Dermis blood vessel endothelial cell (primary cell): ENCODE results near the gene PLCB3. TPM values are rescaled to one million over a fixed set of nuclear protein-coding genes. Genes with fewer than 3 reads are reported as not detected.
"Not testable (repeated sequence)": the region's sequence is repeated elsewhere in the genome, so short reads cannot be mapped to it uniquely, and the experiment has no call there.

ENCODE experiments used
- DNase-seq: peaks from one replicate; pipeline ENCODE4 v3.0.0; 2010
- total RNA-seq: library from RNA; depleted of rRNA; stranded (reverse); fragments of >200 nt; gene quantifications from 2 replicates; pipeline ENCODE4 v1.2.3, GENCODE V29; 2014

Gene PLCB3
- total RNA-seq, 1 donor from 2014 or later, result 37.8 TPM

DNA sequence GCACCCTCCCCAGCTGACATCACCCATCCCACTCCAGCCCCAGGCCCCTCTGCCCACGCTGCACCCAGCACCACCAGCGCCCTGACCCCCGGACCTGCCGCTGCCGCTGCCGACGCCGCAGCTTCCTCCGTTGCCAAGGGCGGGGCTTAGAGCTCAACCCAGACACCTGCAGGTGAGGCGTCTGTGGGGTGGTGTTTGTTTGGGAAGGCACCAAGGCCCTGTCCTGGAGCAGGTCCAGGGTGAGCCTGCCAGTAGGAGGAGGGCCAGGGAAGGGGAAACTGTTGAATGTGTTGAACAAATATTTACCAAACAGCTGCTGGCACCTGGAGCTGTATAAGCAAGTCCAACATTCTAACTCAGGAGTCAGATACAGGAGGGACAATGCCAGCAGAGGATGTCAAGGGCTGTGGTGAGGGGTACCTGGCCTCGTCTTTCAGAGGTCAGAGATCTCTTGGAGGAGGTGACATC is 13.8 kb upstream of the PLCB3 start:
- DNase-seq, result no peak

DNA sequence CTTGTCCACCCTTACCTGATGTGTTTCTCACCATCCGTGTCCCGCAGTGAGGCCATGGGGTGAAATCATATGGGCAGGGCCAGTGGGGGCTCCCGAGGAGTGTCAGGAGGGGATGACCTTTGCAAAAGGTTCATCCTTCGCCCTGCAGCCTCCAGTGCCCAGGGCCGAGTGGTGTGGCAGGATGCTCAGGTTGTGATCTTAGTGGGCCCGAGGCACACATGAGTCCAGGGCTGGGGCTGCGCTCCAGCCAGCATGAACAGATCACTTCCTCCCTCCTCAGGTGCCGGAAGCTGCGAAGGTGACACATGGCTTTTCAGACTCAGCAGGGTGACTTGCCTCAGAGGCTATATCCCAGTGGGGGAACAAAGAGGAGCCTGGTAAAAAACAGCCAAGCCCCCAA is 13.3 kb upstream of the PLCB3 start:
- no peak for DNase-seq

DNA sequence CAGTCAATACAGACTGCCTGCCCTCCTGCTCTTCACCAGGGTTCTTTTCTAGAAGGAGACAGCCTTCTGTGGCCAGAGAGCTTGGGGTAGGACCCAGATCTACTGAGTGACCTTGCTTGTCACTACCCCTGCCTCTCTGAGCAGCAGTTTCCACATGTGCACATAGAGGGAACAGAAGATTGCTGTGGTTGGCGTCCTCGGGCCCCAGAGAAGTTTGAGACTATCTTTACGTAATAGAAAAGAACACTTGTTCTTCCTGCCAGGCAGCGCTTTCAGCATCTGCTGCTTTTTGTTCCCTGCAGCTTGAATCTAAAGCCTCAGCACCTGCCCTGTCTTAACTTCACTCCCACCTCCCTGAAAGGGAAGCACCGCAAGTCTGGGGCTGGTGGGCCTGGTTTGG is 12.3 kb upstream of the PLCB3 start:
- DNase-seq, result no peak

DNA sequence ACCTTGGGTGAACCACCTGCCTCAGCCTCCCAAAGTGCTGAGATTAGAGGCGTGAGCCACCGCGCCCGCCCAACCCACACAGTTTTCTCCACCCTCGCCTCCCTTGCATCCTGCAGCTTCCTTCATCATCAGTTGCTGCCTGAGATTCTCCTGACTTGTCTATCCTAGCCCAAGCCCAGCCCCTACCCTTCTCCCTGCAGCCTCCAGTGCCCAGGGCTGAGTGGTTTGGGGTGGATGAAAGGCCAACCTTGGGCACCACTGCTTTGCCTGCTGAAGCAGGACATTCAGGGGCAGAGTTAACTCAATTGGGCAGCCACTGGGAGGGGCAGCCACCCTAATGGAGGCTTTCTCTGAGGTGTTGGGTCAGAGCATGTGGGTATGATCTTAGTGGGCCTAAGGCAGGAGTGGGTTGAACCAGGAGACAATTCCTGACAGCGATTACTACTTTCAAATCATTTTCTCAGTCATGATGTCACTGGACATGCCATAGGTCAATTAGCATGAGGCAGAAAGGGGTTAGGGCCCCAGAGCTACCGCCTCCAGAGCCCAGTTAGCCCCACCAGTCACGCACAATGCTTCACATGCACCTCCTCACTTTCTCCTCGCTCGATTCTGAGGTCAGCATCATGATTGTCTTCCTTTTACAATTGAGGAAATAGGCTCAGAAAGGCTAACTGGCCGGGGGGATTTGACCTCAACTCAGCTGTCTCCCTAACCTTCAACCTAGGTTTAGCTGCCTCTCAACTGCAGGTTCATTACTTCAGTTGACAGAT is 11.5 kb upstream of the PLCB3 start:
- DNase-seq, result no peak

DNA sequence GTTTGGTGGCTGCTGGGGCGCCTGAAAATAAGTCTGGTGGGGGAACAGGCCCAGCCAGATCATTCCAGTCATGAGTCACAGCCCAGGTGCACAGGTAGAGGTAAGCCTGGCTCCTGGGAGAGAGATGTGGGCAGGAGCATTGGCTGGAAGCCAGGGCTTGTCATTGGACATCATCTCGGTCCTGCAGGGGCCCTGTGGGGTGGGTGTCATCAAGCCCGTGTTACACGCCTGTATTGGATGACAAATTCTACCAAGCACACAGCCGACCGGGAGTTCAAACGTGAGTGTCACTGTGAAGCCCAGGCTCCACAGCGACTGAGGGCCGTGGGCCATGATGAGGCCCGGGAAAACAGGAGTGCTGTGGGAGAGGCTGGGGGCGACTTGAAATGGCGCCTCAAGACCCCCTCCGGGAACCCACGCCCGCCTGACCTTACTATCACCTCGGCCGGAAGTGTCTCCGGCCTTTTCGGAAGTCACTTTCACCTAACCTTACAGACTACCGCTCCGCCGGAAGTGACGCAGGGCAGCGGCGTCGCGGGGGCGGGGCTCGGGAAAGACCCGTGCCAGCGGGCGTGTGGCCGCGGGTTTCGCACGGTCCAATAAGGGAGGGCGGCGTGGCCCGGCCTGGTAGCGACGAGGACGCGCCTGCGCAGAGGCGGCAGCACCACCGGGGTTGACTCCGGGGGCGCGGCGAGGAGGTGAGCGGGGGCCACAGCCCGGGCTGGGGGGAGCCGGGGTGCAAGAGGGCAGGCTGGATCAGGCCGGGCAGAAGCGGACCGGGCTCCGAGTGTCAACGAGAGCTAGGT is 10.7 kb upstream of the PLCB3 start, which contains the start of gene FKBP2:
Gene FKBP2, plus strand, starts transcription at position 661 of the 806 bp plus-strand sequence. CDS start 1,293 bp downstream, outside the sequence.
- peak; percentile 98 for DNase-seq

DNA sequence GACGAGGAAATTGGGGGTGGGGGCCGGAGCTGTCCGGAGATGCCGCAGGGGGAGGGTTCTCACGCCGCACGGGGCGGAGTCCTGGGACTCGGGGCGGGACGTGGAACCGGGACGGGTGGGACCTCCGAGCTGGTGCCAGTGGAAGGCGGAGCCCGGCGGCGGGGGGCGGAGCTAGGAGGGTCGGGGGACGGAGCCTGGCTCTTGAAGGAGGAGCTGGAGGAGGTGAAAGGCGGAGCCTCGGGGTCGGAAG is 10.2 kb upstream of the PLCB3 start:
- peak; percentile 100 for DNase-seq

DNA sequence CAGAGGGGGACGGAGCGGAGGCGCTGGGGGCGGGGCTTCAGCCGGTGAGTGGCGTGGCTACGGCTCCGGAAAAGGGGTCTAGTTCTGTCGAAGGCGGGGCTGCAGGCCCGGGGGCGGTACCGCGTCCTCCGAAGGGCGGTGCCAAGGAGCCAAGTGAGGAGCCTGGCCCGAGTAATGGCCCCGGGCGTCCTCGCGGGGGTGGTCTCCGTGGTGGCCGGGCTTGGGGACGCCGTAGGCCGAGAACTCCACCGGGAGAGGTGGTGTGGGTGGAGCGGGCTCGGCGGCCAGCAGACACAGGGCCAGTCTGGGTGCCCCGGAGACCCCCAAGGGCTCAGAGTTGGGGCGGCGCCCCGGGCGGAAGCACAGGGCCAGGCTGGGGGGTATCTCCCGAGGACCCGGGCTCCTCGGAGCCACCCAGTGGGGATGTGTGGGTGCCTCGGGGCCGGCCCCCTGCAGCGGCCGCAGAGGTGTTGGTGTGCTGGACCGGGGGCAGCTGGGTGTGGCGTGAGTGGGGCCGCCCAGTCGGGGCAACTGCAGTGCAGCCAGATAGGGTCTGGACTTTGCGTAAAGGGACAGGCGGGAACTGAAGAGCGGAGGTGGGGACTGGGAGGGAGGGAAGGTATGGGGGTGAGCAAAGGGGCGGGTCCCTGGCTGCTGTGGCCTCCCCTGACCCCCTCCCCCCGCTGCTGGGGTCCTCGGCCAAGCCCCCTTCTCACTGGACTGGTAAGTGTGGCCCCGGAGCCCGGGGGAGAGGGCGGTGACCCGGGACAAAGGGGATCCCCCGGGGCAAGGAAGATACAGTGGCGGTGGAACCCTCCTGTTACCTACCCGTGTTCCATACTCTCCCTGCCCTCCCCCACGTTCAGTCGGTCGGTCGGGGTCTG is 9.6 kb upstream of the PLCB3 start:
- DNase-seq, result peak; percentile 52

DNA sequence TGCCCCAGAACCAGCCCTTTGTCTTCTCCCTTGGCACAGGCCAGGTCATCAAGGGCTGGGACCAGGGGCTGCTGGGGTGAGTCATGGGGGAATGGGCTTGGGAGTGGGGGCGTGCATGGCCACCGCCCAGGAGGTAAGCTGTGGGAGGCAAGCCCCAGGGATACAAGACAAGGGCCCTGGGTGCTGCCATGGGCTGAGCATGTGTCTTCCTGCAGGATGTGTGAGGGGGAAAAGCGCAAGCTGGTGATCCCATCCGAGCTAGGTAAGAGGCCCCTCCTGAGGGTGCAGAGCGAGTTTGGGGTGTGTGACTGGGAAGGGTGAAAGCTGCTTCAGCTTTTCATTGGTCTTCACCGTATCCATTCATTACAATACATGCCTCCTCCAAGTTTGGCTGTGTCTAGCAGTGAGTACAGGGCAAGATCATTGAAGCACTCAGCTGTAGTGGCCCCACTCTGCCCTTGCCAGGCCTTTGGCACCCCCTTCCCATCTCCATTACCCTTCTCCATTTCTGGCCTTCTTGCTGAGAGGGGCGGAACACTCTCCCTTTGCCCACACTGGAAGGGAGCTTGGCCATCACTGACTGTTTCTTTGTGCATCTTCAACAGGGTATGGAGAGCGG is 8.0 kb upstream of the PLCB3 start:
- DNase-seq, result no peak

DNA sequence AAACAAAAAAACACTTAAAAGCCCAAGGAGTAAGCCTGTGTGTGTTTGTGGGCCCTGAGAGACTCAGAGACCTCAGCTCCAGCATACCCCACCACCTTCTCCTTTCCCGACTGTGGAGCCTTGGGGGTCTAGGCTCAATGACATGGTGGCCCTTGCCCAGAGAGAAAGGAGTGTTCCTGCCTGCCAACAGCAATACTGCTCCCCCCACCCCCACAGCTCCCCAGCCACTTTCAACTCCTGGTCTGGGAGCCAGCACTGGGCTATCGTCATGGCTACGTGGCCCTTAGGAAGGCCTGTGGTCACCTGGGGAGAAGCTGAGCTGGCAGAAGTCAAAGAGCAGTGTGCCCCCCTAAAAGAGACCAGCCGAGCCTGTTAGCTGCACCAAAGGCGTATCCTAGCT is 7.2 kb upstream of the PLCB3 start:
- no peak for DNase-seq

DNA sequence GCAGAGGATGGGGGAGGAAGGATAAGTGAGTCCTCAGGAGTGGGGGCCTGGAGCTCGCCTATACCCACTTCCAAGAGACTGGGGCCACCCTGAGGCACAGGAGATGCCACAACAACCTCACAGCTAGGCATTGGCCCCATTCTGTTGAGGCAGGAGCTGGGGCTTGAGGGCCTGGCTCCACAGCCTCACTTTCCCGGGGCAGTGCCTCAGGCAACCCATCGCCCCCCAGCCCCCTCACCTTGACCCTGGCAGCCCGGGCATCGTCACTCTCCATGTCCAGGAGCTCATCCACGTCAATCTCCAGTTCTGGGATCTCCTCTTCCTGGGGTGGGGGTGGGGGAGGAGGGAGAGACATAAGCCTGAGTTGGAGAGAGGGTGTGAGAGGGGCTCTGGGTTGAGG is 6.4 kb upstream of the PLCB3 start:
- DNase-seq, result no peak

DNA sequence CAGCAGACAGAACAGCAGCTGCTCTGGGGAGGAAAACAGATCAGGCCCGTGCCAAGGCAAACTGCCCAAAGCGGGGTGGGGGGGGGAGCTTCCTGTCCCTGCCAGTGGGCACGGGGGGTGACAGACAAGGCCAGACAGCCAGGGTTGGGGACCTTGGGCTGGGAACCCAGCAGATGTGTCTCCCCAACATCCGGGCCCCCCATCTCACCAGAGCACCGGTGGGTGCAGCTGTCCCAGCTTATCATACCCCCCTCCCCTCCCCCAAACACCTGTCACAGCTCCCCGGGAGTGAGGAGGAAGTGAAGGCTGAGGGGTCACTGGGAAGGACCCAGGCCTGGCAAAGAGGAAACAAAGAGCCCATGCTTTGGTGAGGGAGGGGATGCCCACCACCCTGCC is 5.9 kb upstream of the PLCB3 start:
- DNase-seq, result peak; percentile 34

DNA sequence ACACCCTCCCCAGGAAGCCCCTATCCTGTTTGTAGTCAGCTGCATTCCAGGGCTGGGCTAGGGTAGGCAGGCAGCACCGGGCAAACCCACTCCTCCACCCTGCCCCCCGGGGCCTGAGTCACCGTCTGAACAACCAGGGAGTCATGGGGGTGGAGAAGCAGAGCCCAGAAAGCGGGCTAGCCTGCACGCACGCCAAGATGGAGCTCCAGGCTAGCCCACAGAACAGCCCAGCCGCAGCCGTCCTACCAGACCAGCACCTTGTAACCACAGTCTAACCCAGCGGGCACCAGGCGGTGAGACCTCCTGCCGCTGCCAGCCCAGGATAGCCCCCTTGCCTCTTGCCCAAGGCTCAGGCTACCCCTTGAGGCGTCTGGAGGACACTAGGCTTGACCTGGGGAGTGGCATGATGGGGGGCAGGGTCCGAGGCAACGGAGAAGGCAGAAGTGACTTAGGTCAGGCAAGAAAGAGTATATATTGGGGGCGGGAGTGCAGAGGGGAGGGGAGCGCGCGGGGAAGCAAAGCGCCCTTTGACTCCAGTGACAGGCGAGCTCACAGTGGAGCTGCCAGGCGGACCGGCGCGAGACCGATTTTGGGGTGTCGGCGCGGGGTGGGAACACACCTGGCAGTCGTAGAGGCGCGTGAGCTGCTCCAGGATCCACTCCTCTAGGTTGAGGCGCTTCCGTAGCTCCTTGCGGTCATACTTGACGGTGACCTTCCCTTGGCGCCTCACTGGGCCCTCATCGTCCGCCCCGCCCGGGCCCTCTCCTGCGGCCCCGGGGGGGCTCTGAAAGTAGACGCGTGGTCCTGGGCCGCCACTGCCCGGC is 5.3 kb upstream of the PLCB3 start:
- DNase-seq, result peak; percentile 85

DNA sequence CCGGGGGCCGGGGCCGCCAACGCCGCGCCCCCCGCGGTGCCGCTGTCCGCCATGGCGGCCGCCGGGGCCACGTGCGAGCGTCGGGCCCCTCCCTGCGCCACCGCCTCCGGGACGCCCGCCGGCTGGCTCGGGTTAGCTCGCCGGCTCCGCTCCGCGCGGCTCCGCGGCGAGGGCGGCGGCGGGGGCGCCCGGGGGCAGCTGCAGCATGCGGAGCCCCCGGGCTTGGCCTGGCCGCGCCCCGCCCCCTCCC is 4.8 kb upstream of the PLCB3 start:
- DNase-seq, result not testable (repeated sequence)

DNA sequence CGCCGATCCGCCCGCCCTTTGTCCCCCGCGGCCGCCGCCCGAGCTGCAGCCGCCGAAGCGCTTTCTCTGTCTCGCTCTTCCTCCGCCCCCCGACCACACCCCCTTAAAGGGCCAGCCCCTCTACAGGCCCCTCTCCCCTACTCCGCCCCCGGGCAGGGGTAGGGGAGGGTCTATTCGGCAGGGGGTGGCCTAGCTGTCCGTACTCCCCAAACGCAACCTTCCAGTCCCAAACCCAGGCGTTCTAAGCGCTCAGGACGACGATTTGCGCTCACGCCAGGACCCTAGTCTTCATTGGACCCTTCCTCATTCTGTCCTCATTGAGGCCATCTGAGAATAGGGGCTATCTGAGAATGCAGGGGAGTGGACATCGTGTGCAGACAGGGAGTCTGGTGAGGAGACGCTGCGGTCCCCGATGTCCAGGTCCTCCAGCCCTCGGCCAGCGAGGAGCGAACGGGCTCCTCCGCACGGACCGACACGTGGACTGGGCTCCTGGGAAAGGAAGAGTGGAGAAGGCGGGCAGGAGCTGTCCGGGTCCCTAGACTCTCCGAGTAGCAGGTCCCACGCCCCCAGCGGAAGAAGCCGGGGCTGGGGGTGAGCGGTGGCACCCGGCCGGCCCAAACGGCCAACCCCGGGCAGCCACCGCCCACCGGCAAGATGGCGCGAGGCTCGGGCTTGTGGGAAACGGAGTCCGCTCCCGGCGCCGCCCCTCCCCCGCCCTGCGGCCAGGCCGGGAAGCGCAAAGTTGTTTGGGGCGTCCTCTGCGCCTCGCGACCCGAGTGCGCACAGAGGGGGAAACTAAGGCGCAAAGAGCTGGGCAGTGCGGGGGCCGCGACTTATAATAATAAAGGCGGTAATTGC is 4.2 kb upstream of the PLCB3 start, which contains the start of gene PPP1R14B:
Gene PPP1R14B, minus strand, starts transcription at position 73 of the 858 bp plus-strand sequence. CDS start 270 bp downstream, outside the sequence.
- DNase-seq, result peak; percentile 85

DNA sequence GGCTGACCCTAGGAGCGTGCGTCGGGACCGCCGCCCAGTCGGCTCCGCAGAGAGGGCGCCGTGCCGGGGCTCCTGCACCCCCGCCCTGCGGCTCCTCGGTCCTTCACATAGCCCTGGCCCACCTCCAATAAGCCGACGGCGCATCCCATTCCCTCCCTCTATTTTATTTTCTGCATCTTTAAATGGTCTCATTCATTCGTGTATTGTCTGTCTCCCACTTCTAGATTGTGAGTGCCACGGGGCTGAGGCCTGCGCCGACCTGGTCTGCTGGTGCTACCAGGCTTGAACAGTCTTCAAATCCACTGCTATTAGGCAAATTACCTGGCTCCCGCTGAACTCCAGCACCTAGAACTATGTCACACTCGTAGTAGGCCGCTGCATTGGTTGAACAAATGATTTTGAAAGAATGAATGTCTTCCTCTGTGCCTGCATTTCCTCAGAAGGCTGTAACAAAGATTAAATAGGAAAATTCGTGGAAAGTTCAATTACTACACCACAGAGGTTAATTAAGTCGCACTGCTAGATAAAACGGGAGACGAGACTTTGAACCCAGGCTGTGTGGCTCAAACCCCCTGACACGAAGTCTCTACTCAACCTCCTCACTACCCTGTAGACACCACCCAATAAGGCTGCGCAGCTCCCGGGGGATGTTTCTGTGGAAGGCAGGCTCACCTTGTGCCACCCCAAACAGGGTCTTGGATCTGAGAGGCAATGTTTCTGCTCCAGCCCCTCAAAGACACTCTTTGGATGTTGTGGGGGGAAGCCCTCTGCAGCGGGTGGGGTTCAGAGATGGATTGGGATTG is 3.4 kb upstream of the PLCB3 start:
- no peak for DNase-seq

DNA sequence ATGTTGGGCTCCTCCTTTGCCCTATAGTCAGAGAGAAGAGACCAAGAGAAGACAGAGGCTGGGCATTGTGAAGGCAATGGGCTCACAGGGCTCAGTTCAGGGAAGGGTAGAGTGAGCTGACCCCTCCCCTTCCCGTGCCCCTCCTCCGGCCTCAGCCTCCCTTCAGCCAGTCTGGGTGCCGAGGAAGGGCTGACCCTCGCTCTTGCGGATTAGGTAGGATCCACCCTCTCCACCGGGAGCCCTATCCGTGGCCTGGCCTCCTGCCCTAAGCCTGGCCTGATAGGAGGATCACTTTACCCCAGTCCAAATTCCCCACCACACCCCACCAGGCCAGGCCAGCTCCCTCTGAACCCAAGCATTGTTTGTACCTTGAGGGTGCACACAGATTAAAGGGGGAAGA is 2.8 kb upstream of the PLCB3 start:
- no peak for DNase-seq

DNA sequence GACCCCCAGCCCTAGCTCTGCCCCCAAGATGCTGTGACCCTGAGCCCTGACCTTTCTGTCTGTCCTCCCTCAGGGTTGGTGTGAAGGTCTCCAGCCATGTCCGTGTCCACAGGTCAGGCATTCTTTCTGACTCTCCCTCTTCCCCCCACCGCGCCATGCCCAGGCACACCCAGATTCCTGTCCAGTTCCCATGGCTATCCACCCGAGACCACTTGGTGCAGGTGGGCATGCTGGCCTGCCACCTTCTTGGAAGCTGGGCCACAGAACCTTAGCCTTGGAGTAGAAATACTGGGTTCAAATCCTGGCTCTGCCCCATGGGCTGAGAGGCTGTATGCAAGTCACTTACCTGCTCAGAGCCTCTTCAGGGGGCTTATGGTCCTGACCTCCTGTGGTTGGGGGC is 2.3 kb upstream of the PLCB3 start:
- no peak for DNase-seq

DNA sequence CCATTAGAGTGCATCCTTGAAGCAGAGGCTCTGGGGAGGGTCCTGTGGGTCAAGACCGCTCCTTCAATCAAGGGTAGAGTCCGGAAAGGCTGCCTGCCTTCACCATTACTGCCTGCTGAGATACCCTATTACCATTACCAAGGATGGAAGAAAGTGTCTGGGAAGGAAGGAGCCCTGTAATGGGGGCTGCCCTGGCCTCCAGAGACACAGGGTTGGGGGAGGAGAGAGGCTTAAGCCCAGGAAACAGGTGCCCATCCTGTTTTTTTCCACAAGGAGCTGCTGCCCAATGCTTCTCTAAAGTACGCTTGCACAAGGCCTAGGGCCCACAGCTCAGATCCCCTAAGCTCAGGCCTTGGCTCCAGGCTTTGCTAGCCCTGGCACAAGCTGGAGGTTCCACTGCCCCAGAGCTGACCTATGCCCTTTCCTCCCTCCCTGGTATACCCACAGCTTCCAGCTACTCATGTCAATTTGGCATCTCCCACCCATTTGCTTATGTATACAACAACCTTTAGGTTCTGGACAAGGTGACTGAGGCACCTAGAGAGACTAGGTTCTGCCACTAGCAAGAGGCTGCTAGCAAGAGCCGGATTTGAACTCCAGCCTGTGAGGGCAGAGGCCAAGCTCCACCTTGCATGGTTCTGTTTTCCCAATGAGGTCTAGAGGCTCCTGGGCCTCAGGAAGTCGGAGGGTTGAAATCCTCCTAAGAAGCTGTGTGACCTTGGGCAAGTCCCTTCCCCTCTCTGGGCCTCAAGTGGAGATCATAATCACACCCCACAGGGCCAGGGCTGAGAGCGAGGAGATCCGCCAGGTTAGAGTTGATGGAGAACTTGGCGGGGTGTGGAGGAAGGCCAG is 1.5 kb upstream of the PLCB3 start:
- no peak for DNase-seq

DNA sequence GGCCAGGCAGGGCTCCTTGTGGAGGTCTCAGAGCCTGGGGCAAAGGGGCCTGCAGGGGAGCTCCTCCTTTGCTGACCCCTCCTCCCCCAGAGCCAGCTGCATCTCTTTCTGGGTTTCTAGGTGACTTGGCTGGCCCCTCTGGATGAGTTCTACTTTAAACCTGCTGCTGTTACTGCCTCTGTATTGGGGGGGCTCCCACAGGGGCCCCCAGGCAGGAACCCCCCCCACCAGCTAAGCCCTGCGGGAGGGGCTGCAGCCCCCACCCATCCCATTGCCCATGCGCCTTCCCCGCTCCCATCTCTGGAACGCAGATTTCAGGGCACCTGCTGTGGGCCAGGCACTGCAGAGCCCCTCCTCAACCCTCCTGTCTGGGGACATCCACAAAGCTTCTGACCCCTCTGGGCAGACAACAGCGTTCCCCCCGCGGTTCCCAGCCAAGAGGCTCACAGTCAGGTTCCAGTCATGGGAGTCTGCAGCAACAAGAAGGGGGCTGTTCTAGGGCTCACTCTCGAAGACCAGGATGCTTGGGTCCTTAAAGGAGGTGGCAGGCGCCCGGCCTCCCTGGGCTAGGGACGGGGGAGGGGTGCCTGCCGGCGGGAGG is 815 bp upstream of the PLCB3 start:
- no peak for DNase-seq
